Neural cell (in vitro differentiated cells): ENCODE results near the gene SMIM1. TPM values are rescaled to one million over a fixed set of nuclear protein-coding genes. Genes with fewer than 3 reads are reported as not detected.

Source experiments
- H2AFZ ChIP-seq: fragments of 200-600, 300-800 bp; sonication (generic), shearing (Covaris generic); 2 replicates; pipeline ENCODE4 v1.6.0; 2014; ENCODE audit warnings: low read depth, mild to moderate bottlenecking, antibody characterized with exemption, low read length, moderate library complexity
- H3F3A ChIP-seq: fragments of 200-600 bp; shearing (Covaris generic); 2 replicates; pipeline ENCODE4 v1.6.1; 2016; ENCODE audit warnings: mild to moderate bottlenecking, moderate library complexity, mixed read lengths, antibody characterized with exemption, low read length; ENCODE audit not compliant: insufficient read depth, poor library complexity, severe bottlenecking
- H3K27ac ChIP-seq: fragments of 200-600, 300-800 bp; sonication (generic), shearing (Covaris generic); 2 replicates; pipeline ENCODE4 v1.5.1; 2014; ENCODE audit warnings: mild to moderate bottlenecking, low read length, moderate library complexity
- H3K27me3 ChIP-seq: fragments of 300-800, 200-600 bp; sonication (generic), shearing (Covaris generic); 2 replicates; pipeline ENCODE4 v1.6.0; 2014; ENCODE audit warnings: mild to moderate bottlenecking, low read depth, low read length, moderate library complexity; ENCODE audit not compliant: insufficient read depth
- H3K36me3 ChIP-seq: fragments of 300-800, 200-600 bp; sonication (generic), shearing (Covaris generic); 2 replicates; pipeline ENCODE4 v1.5.1; 2014; ENCODE audit warnings: mild to moderate bottlenecking, antibody characterized with exemption, low read length, moderate library complexity; ENCODE audit not compliant: insufficient read depth
- H3K4me2 ChIP-seq: fragments of 300-800, 200-600 bp; sonication (generic), shearing (Covaris generic); 2 replicates; pipeline ENCODE4 v1.6.0; 2014; ENCODE audit warnings: mild to moderate bottlenecking, low read length
- H3K4me3 ChIP-seq: fragments of 300-800, 200-600 bp; sonication (generic), shearing (Covaris generic); 2 replicates; pipeline ENCODE4 v1.5.1; 2014; ENCODE audit warnings: mild to moderate bottlenecking, low read length, moderate library complexity
- H3K79me2 ChIP-seq: fragments of 200-600 bp; shearing (Covaris generic); replicated peaks from 2 replicates; pipeline ENCODE4 v1.6.0; 2014; ENCODE audit warnings: mild to moderate bottlenecking, low read length, moderate library complexity; ENCODE audit not compliant: insufficient read depth
- H3K9ac ChIP-seq: fragments of 300-800, 200-600 bp; sonication (generic), shearing (Covaris generic); 2 replicates; pipeline ENCODE4 v1.6.1; 2016; ENCODE audit warnings: mild to moderate bottlenecking, low read length, mixed read lengths
- H3K9me2 ChIP-seq: fragments of 200-600 bp; shearing (Covaris generic); 2 replicates; pipeline ENCODE4 v1.6.1; 2016; ENCODE audit warnings: mild to moderate bottlenecking, low read length, mixed read lengths; ENCODE audit not compliant: insufficient read depth
- H3K9me3 ChIP-seq: fragments of 200-600, 300-800 bp; sonication (generic), shearing (Covaris generic); 2 replicates; pipeline ENCODE4 v1.6.1; 2016; ENCODE audit warnings: mild to moderate bottlenecking, mixed run types, low read length, moderate library complexity, mixed read lengths
- H4K20me1 ChIP-seq: fragments of 200-600 bp; shearing (Covaris generic); 2 replicates; pipeline ENCODE4 v1.6.1; 2016; ENCODE audit warnings: mild to moderate bottlenecking, mixed run types; ENCODE audit not compliant: insufficient read depth
- CTCF ChIP-seq: fragments of 450-650 bp; IDR thresholded peaks from 2 replicates; pipeline ENCODE4 v1.5.1; 2014; ENCODE audit warnings: antibody characterized with exemption, mild to moderate bottlenecking, moderate library complexity; ENCODE audit not compliant: poor library complexity, severe bottlenecking
- EP300 ChIP-seq: fragments of 450-650 bp; conservative IDR thresholded peaks from 2 replicates; pipeline ENCODE4 v1.6.1; 2014; ENCODE audit warnings: antibody characterized with exemption, mild to moderate bottlenecking, moderate library complexity; ENCODE audit not compliant: poor library complexity, severe bottlenecking
- EZH2 ChIP-seq: fragments of 200-600, 300-800 bp; shearing (Covaris generic), sonication (generic); IDR thresholded peaks from 2 replicates; pipeline ENCODE4 v1.6.1; 2014; ENCODE audit warnings: antibody characterized with exemption, low read length, borderline replicate concordance, mild to moderate bottlenecking; ENCODE audit not compliant: insufficient read depth, poor library complexity, severe bottlenecking
- MXI1 ChIP-seq: fragments of 450-650 bp; conservative IDR thresholded peaks from 2 replicates; pipeline ENCODE4 v1.6.1; 2014; ENCODE audit warnings: antibody characterized with exemption, mild to moderate bottlenecking; ENCODE audit not compliant: poor library complexity, severe bottlenecking
- POLR2AphosphoS5 ChIP-seq: IDR thresholded peaks from 2 replicates; pipeline ENCODE4 v1.6.1; 2012
- RAD21 ChIP-seq: fragments of 450-650 bp; conservative IDR thresholded peaks from 2 replicates; pipeline ENCODE4 v1.6.1; 2014; ENCODE audit warnings: antibody characterized with exemption, mild to moderate bottlenecking, moderate library complexity
- REST ChIP-seq: IDR thresholded peaks from 2 replicates; pipeline ENCODE4 v1.6.1; 2012; ENCODE audit warnings: borderline replicate concordance
- SMC3 ChIP-seq: fragments of 450-650 bp; conservative IDR thresholded peaks from 2 replicates; pipeline ENCODE4 v1.6.1; 2014; ENCODE audit warnings: antibody characterized with exemption, mild to moderate bottlenecking, moderate library complexity; ENCODE audit not compliant: poor library complexity
- TAF1 ChIP-seq: IDR thresholded peaks from 2 replicates; pipeline ENCODE4 v1.6.1; 2012; ENCODE audit warnings: low read depth
- polyA plus RNA-seq: library from polyadenylated mRNA; depleted of rRNA; stranded (reverse); fragments of >200 nt; gene quantifications from 2 replicates; pipeline ENCODE4 v1.2.3, GENCODE V29; 2014

Gene SMIM1
- polyA plus RNA-seq, 1 donor from 2014 or later: not detected

- Histone ChIP-seq H3K4me3 (no peak overlapping the region), H3K36me3 (no peaks in the 10 kb centered on the region), H3K9ac (no peak overlapping the region), H3K9me2 (no peaks in the 10 kb centered on the region), H2AFZ (no peak overlapping the region), H3K4me2 (no peak overlapping the region), H3K27me3 (no peaks in the 10 kb centered on the region), H3K27ac (no peak overlapping the region), H3K9me3 (no peaks in the 10 kb centered on the region), H4K20me1 (no peaks in the 10 kb centered on the region), H3F3A (no peaks in the 10 kb centered on the region), H3K79me2 (no peaks in the 10 kb centered on the region)
- no peak for TF ChIP-seq CTCF
- TF ChIP-seq RAD21: no peak
- no peak for TF ChIP-seq SMC3
- TF ChIP-seq MXI1: no peak
- no peak for TF ChIP-seq POLR2AphosphoS5
- TF ChIP-seq EP300: no peak
- TF ChIP-seq REST: no peak
- no peak for TF ChIP-seq EZH2
- TF ChIP-seq TAF1: no peak
Observed at GRCh38 chr1:3785045-3785444, 12.5 kb downstream of the SMIM1 start.

- Histone ChIP-seq H2AFZ (no peak overlapping the region), H3K9ac (no peak overlapping the region), H3K9me3 (no peaks in the 10 kb centered on the region), H3K4me2 (no peak overlapping the region), H3K9me2 (no peaks in the 10 kb centered on the region), H3K79me2 (no peaks in the 10 kb centered on the region), H4K20me1 (no peaks in the 10 kb centered on the region), H3K27ac (no peak overlapping the region), H3K36me3 (no peaks in the 10 kb centered on the region), H3K4me3 (no peak overlapping the region), H3K27me3 (no peaks in the 10 kb centered on the region), H3F3A (no peaks in the 10 kb centered on the region)
- TF ChIP-seq SMC3: no peak
- TF ChIP-seq EZH2: no peak
- TF ChIP-seq POLR2AphosphoS5: no peak
- TF ChIP-seq CTCF: no peak
- TF ChIP-seq MXI1: no peak
- no peak for TF ChIP-seq RAD21
Observed at GRCh38 chr1:3785456-3786157, 13.1 kb downstream of the SMIM1 start.
